Activated B cell treated with CpG ODN at 0.5 μM for 24 hours (primary cell): ENCODE measurements around the gene GNPTAB. TPM values are rescaled to one million over a fixed set of nuclear protein-coding genes. Genes with fewer than 3 reads are reported as not detected.

Experiments
- ATAC-seq: fragments of 200-7000 bp; cut with Tn5 transposase; one replicate; pipeline ENCODE4 v1.10.0; 2021; ENCODE audit warnings: low read depth, mild to moderate bottlenecking, moderate library complexity
- CTCF ChIA-PET: fragments of 350-600 bp; sonication (Branson Sonifier 250); formaldehyde crosslinking; loops from one replicate; lab custom pipeline; 2021; ENCODE audit warnings: antibody characterized with exemption; lab: Charles Lee
- POLR2A ChIA-PET: fragments of 350-600 bp; sonication (Branson Sonifier 250); formaldehyde crosslinking; loops from one replicate; lab custom pipeline; 2021; ENCODE audit warnings: antibody characterized with exemption; lab: Charles Lee
- DNase-seq: peaks from one replicate; pipeline ENCODE4 v3.0.0; 2022
- H3K27ac Mint-ChIP-seq: one replicate; pipeline ENCODE4 v1.8.0; 2020; ENCODE audit warnings: mixed read lengths
- H3K27me3 Mint-ChIP-seq: one replicate; pipeline ENCODE4 v1.8.0; 2021; ENCODE audit warnings: mixed read lengths
- H3K36me3 Mint-ChIP-seq: one replicate; pipeline ENCODE4 v1.8.0; 2021; ENCODE audit warnings: low read depth, mixed read lengths
- H3K4me1 Mint-ChIP-seq: one replicate; pipeline ENCODE4 v1.8.0; 2021; ENCODE audit warnings: mixed read lengths
- H3K4me3 Mint-ChIP-seq: one replicate; pipeline ENCODE4 v1.8.0; 2020; ENCODE audit warnings: mild to moderate bottlenecking, mixed read lengths
- H3K9me3 Mint-ChIP-seq: one replicate; pipeline ENCODE4 v1.8.0; 2020; ENCODE audit warnings: mixed read lengths
- intact Hi-C: fragments of 100-400 bp; cut with micrococcal nuclease; formaldehyde crosslinking; loops from one replicate; pipeline ENCODE4 v1.15.1; 2024
- total RNA-seq: library from RNA; stranded (reverse); gene quantifications from 2 replicates; pipeline ENCODE4 v1.2.3, GENCODE V29; 2022
- TF ChIP-seq, protein P1 (sequence below): fragments of 200-600 bp; IDR thresholded peaks from one replicate; pipeline ENCODE4 v1.8.0; 2022; ENCODE audit warnings: antibody characterized with exemption, mild to moderate bottlenecking

GNPTAB gene
- total RNA-seq, 1 donor from 2014 or later = 41.8 TPM

DNA sequence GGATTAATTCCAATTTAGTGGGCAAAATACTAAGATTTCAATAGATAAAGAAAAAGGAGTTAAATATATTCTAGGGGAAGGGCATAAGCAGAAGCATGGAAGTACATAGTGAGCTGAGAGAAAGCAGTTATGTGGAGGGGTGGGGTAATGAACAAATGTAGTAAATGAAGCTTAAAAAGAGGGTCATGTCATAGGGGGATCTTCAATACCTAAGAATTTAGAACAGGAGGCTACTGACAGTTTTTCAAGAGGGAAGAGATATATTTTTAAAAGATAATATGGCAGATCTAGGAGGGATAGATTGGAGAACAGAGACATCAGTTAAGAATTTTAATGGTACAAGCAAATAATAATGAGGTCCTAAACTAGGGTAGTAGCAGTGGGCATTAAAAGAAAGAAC, 100.9 kb downstream of the GNPTAB start:
- peaks cover 4% of the 10 kb centered on the region for H3K9me3 Mint-ChIP-seq
- DNase-seq = no peak
- CTCF ChIA-PET = no interaction called here
- H3K27ac Mint-ChIP-seq = peak overlapping the region; percentile 9
- H3K4me3 Mint-ChIP-seq = no peak overlapping the region
- ATAC-seq = no peak
- H3K27me3 Mint-ChIP-seq = no peaks in the 10 kb centered on the region
- TF ChIP-seq, protein P1, sequence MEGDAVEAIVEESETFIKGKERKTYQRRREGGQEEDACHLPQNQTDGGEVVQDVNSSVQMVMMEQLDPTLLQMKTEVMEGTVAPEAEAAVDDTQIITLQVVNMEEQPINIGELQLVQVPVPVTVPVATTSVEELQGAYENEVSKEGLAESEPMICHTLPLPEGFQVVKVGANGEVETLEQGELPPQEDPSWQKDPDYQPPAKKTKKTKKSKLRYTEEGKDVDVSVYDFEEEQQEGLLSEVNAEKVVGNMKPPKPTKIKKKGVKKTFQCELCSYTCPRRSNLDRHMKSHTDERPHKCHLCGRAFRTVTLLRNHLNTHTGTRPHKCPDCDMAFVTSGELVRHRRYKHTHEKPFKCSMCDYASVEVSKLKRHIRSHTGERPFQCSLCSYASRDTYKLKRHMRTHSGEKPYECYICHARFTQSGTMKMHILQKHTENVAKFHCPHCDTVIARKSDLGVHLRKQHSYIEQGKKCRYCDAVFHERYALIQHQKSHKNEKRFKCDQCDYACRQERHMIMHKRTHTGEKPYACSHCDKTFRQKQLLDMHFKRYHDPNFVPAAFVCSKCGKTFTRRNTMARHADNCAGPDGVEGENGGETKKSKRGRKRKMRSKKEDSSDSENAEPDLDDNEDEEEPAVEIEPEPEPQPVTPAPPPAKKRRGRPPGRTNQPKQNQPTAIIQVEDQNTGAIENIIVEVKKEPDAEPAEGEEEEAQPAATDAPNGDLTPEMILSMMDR = no peak
- peaks cover 54% of the 10 kb centered on the region for H3K36me3 Mint-ChIP-seq
- POLR2A ChIA-PET = interaction anchor here (1.4 kb wide), 1 partner anchor 11 kb away, joined by 3 read pairs; no protein-coding TSS in a partner anchor
- peaks cover 16% of the 10 kb centered on the region for H3K4me1 Mint-ChIP-seq
- intact Hi-C loops = loop anchor here (2.0 kb wide), 1 partner anchor 13 kb away; no protein-coding TSS in a partner anchor

DNA sequence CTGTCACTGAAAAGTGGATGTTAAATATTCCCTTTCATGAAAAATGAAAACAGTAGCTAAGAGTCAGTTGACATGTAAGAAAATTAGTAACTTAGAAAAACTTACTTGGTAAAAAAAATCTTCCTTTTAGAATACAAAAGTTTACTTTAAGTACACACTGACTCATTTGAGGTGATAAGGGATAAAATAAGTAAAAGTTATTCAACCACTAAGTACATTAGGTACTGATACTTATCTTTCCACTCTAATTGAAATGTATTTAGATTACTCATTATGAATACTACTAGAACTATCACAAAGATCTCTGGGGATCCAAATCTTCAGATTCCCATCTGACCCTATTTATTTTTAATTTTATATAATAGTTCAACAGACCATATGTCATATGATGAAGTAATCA, 103.7 kb downstream of the GNPTAB start:
- no peak overlapping the region for H3K4me3 Mint-ChIP-seq
- TF ChIP-seq, protein P1 = no peak
- H3K27me3 Mint-ChIP-seq = no peaks in the 10 kb centered on the region
- no peak overlapping the region for H3K27ac Mint-ChIP-seq
- ATAC-seq = no peak
- POLR2A ChIA-PET = no interaction called here
- no peak for DNase-seq
- intact Hi-C loops = loop anchor here (2.0 kb wide), 1 partner anchor 16 kb away; no protein-coding TSS in a partner anchor
- CTCF ChIA-PET = no interaction called here
- peaks cover 5% of the 10 kb centered on the region for H3K4me1 Mint-ChIP-seq
- H3K36me3 Mint-ChIP-seq = peaks cover 55% of the 10 kb centered on the region
- peaks cover 2% of the 10 kb centered on the region for H3K9me3 Mint-ChIP-seq

DNA sequence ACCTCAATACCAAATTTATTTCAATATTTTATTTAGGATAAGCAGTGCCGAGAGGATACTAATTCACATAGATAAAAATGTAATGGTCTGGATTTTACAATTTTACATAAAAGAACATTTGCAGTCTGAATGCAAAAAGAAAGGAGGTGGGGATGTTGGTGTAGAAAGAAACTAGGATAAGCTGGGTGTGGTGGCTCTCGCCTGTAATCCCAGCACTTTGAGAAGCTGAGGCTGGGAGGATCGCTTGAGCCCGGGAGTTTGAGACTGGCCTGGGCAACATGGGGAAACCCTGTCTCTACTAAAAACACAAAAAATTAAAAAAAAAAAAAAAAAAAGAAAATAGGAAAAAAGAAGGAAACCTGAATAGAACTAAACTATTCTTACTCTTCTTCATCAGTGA, 108.4 kb downstream of the GNPTAB start:
- peaks cover 3% of the 10 kb centered on the region for H3K4me1 Mint-ChIP-seq
- ATAC-seq (no peak), DNase-seq (no peak)
- intact Hi-C loops = loop anchor here (1.0 to 2.0 kb wide), 2 partner anchors 11 to 16 kb away; no protein-coding TSS in a partner anchor
- H3K36me3 Mint-ChIP-seq = peaks cover 54% of the 10 kb centered on the region
- CTCF ChIA-PET = no interaction called here
- no peaks in the 10 kb centered on the region for H3K9me3 Mint-ChIP-seq
- TF ChIP-seq, protein P1 = no peak
- no peaks in the 10 kb centered on the region for H3K27me3 Mint-ChIP-seq
- no peak overlapping the region for H3K4me3 Mint-ChIP-seq
- H3K27ac Mint-ChIP-seq = no peak overlapping the region
- POLR2A ChIA-PET = no interaction called here

DNA sequence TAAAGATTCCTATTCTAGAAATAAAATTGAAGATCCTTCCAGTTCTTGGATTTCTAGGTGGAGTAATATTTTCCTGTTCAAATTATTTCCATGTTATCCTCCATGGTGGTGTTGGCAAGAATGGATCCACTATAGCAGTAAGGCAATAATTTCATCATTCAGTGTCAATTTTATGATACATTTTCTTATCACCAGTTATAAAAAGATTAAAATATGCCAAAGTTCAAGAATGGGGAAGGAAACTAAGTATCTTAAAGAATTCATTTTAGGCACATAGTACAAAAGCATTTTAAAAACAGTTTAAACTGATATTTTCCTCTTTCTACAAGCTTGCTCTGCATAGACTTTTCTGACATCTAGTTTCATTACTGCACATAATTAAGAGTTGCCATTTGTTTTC, 110.6 kb downstream of the GNPTAB start:
- ChIA-PET POLR2A (no interaction called here), CTCF (no interaction called here)
- Mint-ChIP-seq H3K36me3 (peaks cover 53% of the 10 kb centered on the region), H3K4me1 (peaks cover 4% of the 10 kb centered on the region), H3K27ac (no peak overlapping the region), H3K4me3 (no peak overlapping the region), H3K9me3 (no peaks in the 10 kb centered on the region), H3K27me3 (no peaks in the 10 kb centered on the region)
- DNase-seq (no peak), ATAC-seq (no peak)
- TF ChIP-seq, protein P1 = no peak
- intact Hi-C loops = no loop called here

DNA sequence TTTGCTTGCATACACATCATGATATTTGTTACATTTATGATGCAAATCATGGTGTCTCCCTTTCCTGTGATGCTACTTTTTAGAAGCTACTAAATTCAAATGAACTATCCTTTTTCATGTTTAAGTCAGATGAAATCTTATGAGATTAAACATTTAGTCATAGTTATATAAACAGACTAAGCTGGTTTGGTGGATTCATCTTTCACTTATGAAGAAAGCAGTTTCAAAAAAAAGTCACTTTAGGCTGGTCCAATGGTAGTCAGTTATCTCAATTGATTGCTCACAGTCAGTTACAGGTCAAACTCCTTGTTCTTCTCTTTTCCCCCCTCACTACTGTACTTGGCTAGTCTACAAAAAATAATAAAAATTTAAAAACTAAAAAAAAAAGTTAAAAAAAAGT, 111.2 kb downstream of the GNPTAB start:
- CTCF ChIA-PET = no interaction called here
- ATAC-seq (no peak), DNase-seq (no peak)
- POLR2A ChIA-PET = interaction anchor here (0.7 to 0.9 kb wide), 2 partner anchors 10 to 21 kb away, joined by 3 read pairs; no protein-coding TSS in a partner anchor
- intact Hi-C loops = no loop called here
- TF ChIP-seq, protein P1 = no peak
- Mint-ChIP-seq H3K27ac (no peak overlapping the region), H3K4me3 (no peak overlapping the region), H3K4me1 (peaks cover 9% of the 10 kb centered on the region), H3K9me3 (no peaks in the 10 kb centered on the region), H3K36me3 (peaks cover 50% of the 10 kb centered on the region), H3K27me3 (no peaks in the 10 kb centered on the region)
